SK-N-SH treated with all-trans-retinoic acid at 6 μM for 48 hours (cell line): Measurements from ENCODE around the gene URB2.

ENCODE experiments used
- ARNTL ChIP-seq: fragments of 450-650 bp; formaldehyde crosslinking; IDR thresholded peaks from 2 replicates; pipeline ENCODE4 v1.5.0; 2020; ENCODE audit warnings: low read depth, mild to moderate bottlenecking, moderate library complexity, borderline replicate concordance
- TF ChIP-seq, protein P1 (sequence below): fragments of 250-450 bp; sonication (Bioruptor Pico); IDR thresholded peaks from 2 replicates; pipeline ENCODE4 v1.8.0; 2021; ENCODE audit warnings: low read depth, mild to moderate bottlenecking, moderate library complexity, borderline replicate concordance

DNA sequence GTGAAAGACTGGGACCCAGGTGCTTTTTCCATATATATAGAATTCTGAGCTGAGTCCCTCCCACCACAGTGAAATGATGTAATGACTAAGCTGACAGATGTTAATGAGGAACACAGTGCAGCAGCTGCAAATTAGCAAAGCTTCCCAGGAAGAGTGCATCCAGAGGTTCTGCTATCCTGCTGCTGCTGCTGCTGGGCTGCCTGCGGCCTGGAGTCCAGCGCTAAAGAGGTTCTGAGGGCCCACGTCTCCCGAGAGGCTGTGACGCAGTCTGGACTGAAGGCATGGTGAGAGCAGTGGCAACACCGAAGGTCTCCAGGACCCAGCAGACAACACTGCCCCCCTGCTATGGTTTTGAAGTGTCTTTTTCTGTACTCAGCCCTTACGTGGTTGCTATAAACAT, 63.9 kb downstream of the URB2 start:
- no peak for TF ChIP-seq ARNTL (CRISPR knock-in tag)
- TF ChIP-seq, protein P1, sequence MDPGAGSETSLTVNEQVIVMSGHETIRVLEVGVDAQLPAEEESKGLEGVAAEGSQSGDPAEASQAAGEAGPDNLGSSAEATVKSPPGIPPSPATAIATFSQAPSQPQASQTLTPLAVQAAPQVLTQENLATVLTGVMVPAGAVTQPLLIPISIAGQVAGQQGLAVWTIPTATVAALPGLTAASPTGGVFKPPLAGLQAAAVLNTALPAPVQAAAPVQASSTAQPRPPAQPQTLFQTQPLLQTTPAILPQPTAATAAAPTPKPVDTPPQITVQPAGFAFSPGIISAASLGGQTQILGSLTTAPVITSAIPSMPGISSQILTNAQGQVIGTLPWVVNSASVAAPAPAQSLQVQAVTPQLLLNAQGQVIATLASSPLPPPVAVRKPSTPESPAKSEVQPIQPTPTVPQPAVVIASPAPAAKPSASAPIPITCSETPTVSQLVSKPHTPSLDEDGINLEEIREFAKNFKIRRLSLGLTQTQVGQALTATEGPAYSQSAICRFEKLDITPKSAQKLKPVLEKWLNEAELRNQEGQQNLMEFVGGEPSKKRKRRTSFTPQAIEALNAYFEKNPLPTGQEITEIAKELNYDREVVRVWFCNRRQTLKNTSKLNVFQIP (CRISPR knock-in tag) = no peak
